Lower lobe of right lung (tissue), 2 donors: ENCODE data around the gene SNX1. TPM values are rescaled to one million over a fixed set of nuclear protein-coding genes. Genes with fewer than 3 reads are reported as not detected.

Source experiments
- ATAC-seq, 2 donors: fragments of 200-7000 bp; cut with Tn5 transposase; one replicate each; pipeline ENCODE4 v1.9.1; 2020 to 2022; ENCODE audit warnings: mild to moderate bottlenecking in 2 of 2, moderate library complexity in 2 of 2
- DNase-seq: peaks from one replicate; pipeline ENCODE4 v3.0.0-alpha.2; 2020
- H3K27ac ChIP-seq: fragments of 200-600 bp; one replicate; pipeline ENCODE4 v1.8.0; 2022
- H3K27me3 ChIP-seq: fragments of 200-600 bp; one replicate; pipeline ENCODE4 v1.8.0; 2022; ENCODE audit warnings: low read depth
- H3K36me3 ChIP-seq: fragments of 200-600 bp; one replicate; pipeline ENCODE4 v1.8.0; 2022; ENCODE audit warnings: mild to moderate bottlenecking
- H3K4me1 ChIP-seq: fragments of 200-600 bp; one replicate; pipeline ENCODE4 v1.8.0; 2022
- H3K4me3 ChIP-seq: fragments of 200-600 bp; one replicate; pipeline ENCODE4 v1.8.0; 2022; ENCODE audit warnings: mild to moderate bottlenecking
- H3K9me3 ChIP-seq: fragments of 200-600 bp; one replicate; pipeline ENCODE4 v1.8.0; 2022
- CTCF ChIP-seq: fragments of 200-600 bp; IDR thresholded peaks from one replicate; pipeline ENCODE4 v1.8.0; 2022; ENCODE audit warnings: antibody characterized with exemption, mild to moderate bottlenecking
- intact Hi-C: fragments of 100-400 bp; cut with DNase I; formaldehyde crosslinking; loops from one replicate; pipeline ENCODE4 v1.11.0; 2022
- total RNA-seq: library from RNA; stranded (reverse); fragmentation: NEBNext Ultra II Directional; extraction: Animal tissue kit (Norgen Biotek cat#: 25700); gene quantifications from one replicate; pipeline ENCODE4 v1.2.1, GENCODE V29; 2021
- donor health status: DM: no; HTN: yes; CAD: no; lungs with severe emphysema.

The SNX1 gene
- total RNA-seq, 1 donor from 2014 or later = 157 TPM

- ATAC-seq = no peak
- Histone ChIP-seq H3K27me3 (no peaks in the 10 kb centered on the region), H3K9me3 (no peaks in the 10 kb centered on the region), H3K4me3 (no peak overlapping the region), H3K4me1 (no peaks in the 10 kb centered on the region), H3K27ac (no peak overlapping the region), H3K36me3 (peaks cover 48% of the 10 kb centered on the region)
- no peak for DNase-seq
- TF ChIP-seq CTCF = no peak
- intact Hi-C loops = no loop called here
Observed at GRCh38 chr15:64185146-64185911, 89.5 kb downstream of the SNX1 start.

- H3K4me1 ChIP-seq = no peaks in the 10 kb centered on the region
- no peak overlapping the region for H3K27ac ChIP-seq
- H3K36me3 ChIP-seq = peaks cover 35% of the 10 kb centered on the region
- intact Hi-C loops = no loop called here
- ATAC-seq (no peak), DNase-seq (no peak)
- H3K9me3 ChIP-seq = no peaks in the 10 kb centered on the region
- TF ChIP-seq CTCF = no peak
- no peaks in the 10 kb centered on the region for H3K27me3 ChIP-seq
- H3K4me3 ChIP-seq = no peak overlapping the region
Observed at GRCh38 chr15:64187396-64188191, 91.8 kb downstream of the SNX1 start.

Other genes with a start within 250 kb of the SNX1 start
- 56.8 TPM for gene DAPK2, start 49.5 kb upstream of the SNX1 start, total RNA-seq
- 56.3 TPM for gene CIAO2A, start 2.1 kb upstream of the SNX1 start, total RNA-seq
- gene SNX22, start 55.7 kb downstream of the SNX1 start, total RNA-seq = 17.4 TPM
- 323 TPM for gene PPIB, start 67.0 kb downstream of the SNX1 start, total RNA-seq